Measurements from ENCODE around the gene PRPSAP1. TPM values are rescaled to one million over a fixed set of nuclear protein-coding genes. Genes with fewer than 3 reads are reported as not detected.

The PRPSAP1 gene
- total RNA-seq, 1 donor from 2014 or later = 92.6 TPM

GRCh38 chr17:76271669-76272540 is 81.8 kb downstream of the PRPSAP1 start:
- TF ChIP-seq CTCF (IDR thresholded peaks at IDR 0.05) = no peak
- peak in 1 of 2 donors; percentile 42 for TF ChIP-seq POLR2AphosphoS5 (IDR thresholded peaks at IDR 0.05; ENCODE audit: insufficient read depth in 1 of 2, low read depth in 1 of 2)
- no peak for TF ChIP-seq POLR2A (IDR thresholded peaks at IDR 0.05)
- H3K27me3 ChIP-seq = no peaks in the 10 kb centered on the region
- intact Hi-C loops (cut with DNase I) = no loop called here
- H3K36me3 ChIP-seq = peaks cover 0 to 13% of the 10 kb centered on the region in 2 donors
- peak overlapping the region; percentile 37 to 49 for H3K4me3 ChIP-seq
- H3K27ac ChIP-seq = peak overlapping the region; percentile 56
- peaks cover 71% of the 10 kb centered on the region for H3K4me1 ChIP-seq
- no peaks in the 10 kb centered on the region for H3K9me3 ChIP-seq
- no peak for DNase-seq (ENCODE audit: extremely low spot score in 2 of 2)

- Histone ChIP-seq H3K36me3 (peaks cover 0 to 13% of the 10 kb centered on the region in 2 donors), H3K27ac (peak overlapping the region; percentile 56), H3K9me3 (no peaks in the 10 kb centered on the region), H3K27me3 (no peaks in the 10 kb centered on the region), H3K4me1 (peaks cover 71% of the 10 kb centered on the region), H3K4me3 (peak overlapping the region; percentile 37 to 49)
- TF ChIP-seq POLR2A (IDR thresholded peaks at IDR 0.05) (no peak), POLR2AphosphoS5 (IDR thresholded peaks at IDR 0.05; ENCODE audit: insufficient read depth in 1 of 2, low read depth in 1 of 2) (no peak), CTCF (IDR thresholded peaks at IDR 0.05) (no peak)
- DNase-seq (ENCODE audit: extremely low spot score in 2 of 2) = no peak
- intact Hi-C loops (cut with DNase I) = no loop called here
Observed at GRCh38 chr17:76270770-76271668, 82.7 kb downstream of the PRPSAP1 start.

GRCh38 chr17:76270127-76270592 is 83.6 kb downstream of the PRPSAP1 start:
- H3K4me1 ChIP-seq = peaks cover 71% of the 10 kb centered on the region
- TF ChIP-seq POLR2A (IDR thresholded peaks at IDR 0.05) (no peak), CTCF (IDR thresholded peaks at IDR 0.05) (no peak), POLR2AphosphoS5 (IDR thresholded peaks at IDR 0.05; ENCODE audit: insufficient read depth in 1 of 2, low read depth in 1 of 2) (no peak)
- intact Hi-C loops (cut with DNase I) = no loop called here
- H3K9me3 ChIP-seq = no peaks in the 10 kb centered on the region
- H3K27ac ChIP-seq = no peak overlapping the region
- no peak for DNase-seq (ENCODE audit: extremely low spot score in 2 of 2)
- no peaks in the 10 kb centered on the region for H3K27me3 ChIP-seq
- H3K4me3 ChIP-seq = no peak overlapping the region
- peaks cover 0 to 13% of the 10 kb centered on the region in 2 donors for H3K36me3 ChIP-seq

- Histone ChIP-seq H3K27me3 (no peaks in the 10 kb centered on the region), H3K4me1 (peaks cover 74% of the 10 kb centered on the region), H3K36me3 (peaks cover 0 to 13% of the 10 kb centered on the region in 2 donors), H3K9me3 (no peaks in the 10 kb centered on the region), H3K27ac (peak overlapping the region; percentile 97), H3K4me3 (no peak overlapping the region)
- TF ChIP-seq CTCF (IDR thresholded peaks at IDR 0.05) (no peak), POLR2AphosphoS5 (IDR thresholded peaks at IDR 0.05; ENCODE audit: insufficient read depth in 1 of 2, low read depth in 1 of 2) (no peak), POLR2A (IDR thresholded peaks at IDR 0.05) (no peak)
- intact Hi-C loops (cut with DNase I) = no loop called here
- DNase-seq (ENCODE audit: extremely low spot score in 2 of 2) = no peak
Observed at GRCh38 chr17:76268991-76269981, 84.4 kb downstream of the PRPSAP1 start.

Data from vagina (tissue), 2 donors.